ENCODE data around the gene PDCD4. TPM values are rescaled to one million over a fixed set of nuclear protein-coding genes. Genes with fewer than 3 reads are reported as not detected.
"Not testable (repeated sequence)": the region's sequence is repeated elsewhere in the genome, so short reads cannot be mapped to it uniquely, and the experiment has no call there.

PDCD4 gene
- total and polyA plus RNA-seq, 9 of the 15 experiments (the other 6 are each of a cell fraction or from before 2014, with no cell fraction given), result 12.9 to 44.1 (median 33.7) TPM

GRCh38 chr10:110915600-110915999, 43.9 kb downstream of the PDCD4 start:
- 61% methylated on average over 4 of the region's 4 CpGs for WGBS (ENCODE audit: insufficient coverage, low coverage, missing lambda C conversion rate)
- H3K9ac ChIP-seq (ENCODE audit: insufficient read depth in 1 of 2, low read depth in 2 of 2, low read length in 2 of 2); in situ Hi-C loops (cut with MboI); H2AFZ ChIP-seq (ENCODE audit: low read depth, low read length); ATAC-seq; H3K4me2 ChIP-seq (ENCODE audit: insufficient read depth, low read length); H3K27ac ChIP-seq (ENCODE audit: extremely low read depth, low read depth, low read length); H4K20me1 ChIP-seq (replicated peaks; ENCODE audit: control insufficient read depth, insufficient read depth, low read length); H3K9me1 ChIP-seq (ENCODE audit: control insufficient read depth, insufficient read depth, low read length); BruUV-seq (replicated peaks); FAIRE-seq; H3K9me3 ChIP-seq (replicated peaks; ENCODE audit: control insufficient read depth, insufficient read depth, low read depth, low read length); DNase-seq (ENCODE audit: extremely low read depth in 1 of 4, low spot score in 3 of 4); H3K4me3 ChIP-seq; H3K36me3 ChIP-seq (ENCODE audit: control insufficient read depth, insufficient read depth, low read length); CTCF ChIA-PET (ENCODE audit: low intra/inter-chr PET ratio); H3K27me3 ChIP-seq (ENCODE audit: control insufficient read depth in 2 of 2, insufficient read depth in 2 of 2, low read length in 2 of 2); intact Hi-C loops (cut with micrococcal nuclease): not testable (repeated sequence)
- peaks cover 0 to 10% of the 10 kb centered on the region in 2 experiments; a peak in 2 of 5 replicates for H3K4me1 ChIP-seq (replicated peaks in 1 of 2; ENCODE audit: control insufficient read depth in 2 of 2, insufficient read depth in 2 of 2, low read length in 2 of 2)
- POLR2A ChIA-PET, result interaction anchor here (1.0 kb wide), 1 partner anchor 9 kb away, joined by 3 read pairs; no protein-coding TSS in a partner anchor
- H3K79me2 ChIP-seq (ENCODE audit: control insufficient read depth, insufficient read depth, low read length), result peaks cover 14% of the 10 kb centered on the region

GRCh38 chr10:110916554-110917346, 45.0 kb downstream of the PDCD4 start:
- intact Hi-C loops (cut with micrococcal nuclease) (no loop called here), in situ Hi-C loops (cut with MboI) (no loop called here)
- FAIRE-seq (no peak), DNase-seq (ENCODE audit: extremely low read depth in 1 of 4, low spot score in 3 of 4) (no peak), ATAC-seq (no peak)
- Histone ChIP-seq H3K9me3 (replicated peaks; ENCODE audit: control insufficient read depth, insufficient read depth, low read depth, low read length) (no peaks in the 10 kb centered on the region), H3K4me2 (ENCODE audit: insufficient read depth, low read length) (no peak overlapping the region), H3K36me3 (ENCODE audit: control insufficient read depth, insufficient read depth, low read length) (no peaks in the 10 kb centered on the region), H3K9ac (ENCODE audit: insufficient read depth in 1 of 2, low read depth in 2 of 2, low read length in 2 of 2) (no peak overlapping the region), H2AFZ (ENCODE audit: low read depth, low read length) (no peak overlapping the region), H3K9me1 (ENCODE audit: control insufficient read depth, insufficient read depth, low read length) (no peaks in the 10 kb centered on the region), H4K20me1 (replicated peaks; ENCODE audit: control insufficient read depth, insufficient read depth, low read length) (no peaks in the 10 kb centered on the region), H3K27me3 (ENCODE audit: control insufficient read depth in 2 of 2, insufficient read depth in 2 of 2, low read length in 2 of 2) (no peaks in the 10 kb centered on the region), H3K4me1 (replicated peaks in 1 of 2; ENCODE audit: control insufficient read depth in 2 of 2, insufficient read depth in 2 of 2, low read length in 2 of 2) (peaks cover 0 to 10% of the 10 kb centered on the region in 2 experiments; a peak in 2 of 5 replicates), H3K4me3 (no peak overlapping the region), H3K27ac (ENCODE audit: extremely low read depth, low read depth, low read length) (no peak overlapping the region; the same call in 2 of the 3 replicates), H3K79me2 (ENCODE audit: control insufficient read depth, insufficient read depth, low read length) (peaks cover 26% of the 10 kb centered on the region)
- no TSS peak for BruUV-seq (replicated peaks)
- ChIA-PET POLR2A (interaction anchor here (1.2 kb wide), 1 partner anchor 14 kb away, joined by 4 read pairs; no protein-coding TSS in a partner anchor), CTCF (ENCODE audit: low intra/inter-chr PET ratio) (no interaction called here)
- WGBS (ENCODE audit: insufficient coverage, low coverage, missing lambda C conversion rate), result 63% methylated on average over 3 of the region's 3 CpGs
- no peak for TF ChIP-seq TCF15 (CRISPR knock-in tag; IDR thresholded peaks at IDR 0.05)
- peak; percentile 75 for TF ChIP-seq MEIS2 (IDR thresholded peaks at IDR 0.05; ENCODE audit: partially characterized antibody)
- no peak; the same call in 1 of the 2 replicates for TF ChIP-seq CEBPG (CRISPR knock-in tag; IDR thresholded peaks at IDR 0.05)
- peak; percentile 20 to 40; a peak in 1 of 4 replicates for TF ChIP-seq CEBPG (tag; conservative IDR thresholded peaks at IDR 0.05 in 1 of 2, IDR thresholded peaks at IDR 0.05 in 1 of 2)
- no peak for TF ChIP-seq RFX1 (IDR thresholded peaks at IDR 0.05)
- no peak for TF ChIP-seq MCM2 (IDR thresholded peaks at IDR 0.05; ENCODE audit: low read depth)
- no peak for TF ChIP-seq PBX2 (CRISPR knock-in tag; IDR thresholded peaks at IDR 0.05; ENCODE audit: low read depth)
- peak; percentile 58 for TF ChIP-seq PBX2 (tag; conservative IDR thresholded peaks at IDR 0.05; ENCODE audit: low read depth)
- TF ChIP-seq CBX3 (IDR thresholded peaks at IDR 0.05; ENCODE audit: borderline replicate concordance in 1 of 2, low read length in 2 of 2), result no peak
- TF ChIP-seq ZNF133 (CRISPR knock-in tag; IDR thresholded peaks at IDR 0.05), result no peak
